CD4-positive, alpha-beta T cell treated with Interleukin-4 for 1 hour (primary cell): ENCODE results near the gene PIK3R3.

Experiments
- DNase-seq, 2 donors: peaks; one replicate each; pipeline ENCODE4 v3.0.0-alpha.2; 2020 to 2022

The PIK3R3 gene

DNA sequence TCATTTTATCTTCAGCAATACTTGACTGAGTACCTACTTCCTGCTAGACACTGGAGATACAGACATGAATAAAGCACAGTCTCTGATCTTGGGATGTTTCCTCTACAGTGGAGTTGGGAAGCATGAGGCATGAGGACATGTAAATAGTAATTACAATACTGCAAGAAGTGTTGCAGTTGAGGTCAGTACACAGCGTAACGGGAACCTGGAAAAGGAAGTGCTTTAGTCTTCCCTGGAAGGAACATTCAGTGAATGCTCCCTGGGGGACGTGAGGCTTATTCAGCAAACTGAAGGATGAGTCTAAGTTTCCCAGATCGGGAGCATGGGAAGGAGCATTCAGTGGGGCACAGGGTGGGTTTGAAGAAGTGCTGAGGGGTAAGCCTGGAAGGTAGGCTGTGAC is 112.4 kb downstream of the PIK3R3 start:
- DNase-seq = no peak

DNA sequence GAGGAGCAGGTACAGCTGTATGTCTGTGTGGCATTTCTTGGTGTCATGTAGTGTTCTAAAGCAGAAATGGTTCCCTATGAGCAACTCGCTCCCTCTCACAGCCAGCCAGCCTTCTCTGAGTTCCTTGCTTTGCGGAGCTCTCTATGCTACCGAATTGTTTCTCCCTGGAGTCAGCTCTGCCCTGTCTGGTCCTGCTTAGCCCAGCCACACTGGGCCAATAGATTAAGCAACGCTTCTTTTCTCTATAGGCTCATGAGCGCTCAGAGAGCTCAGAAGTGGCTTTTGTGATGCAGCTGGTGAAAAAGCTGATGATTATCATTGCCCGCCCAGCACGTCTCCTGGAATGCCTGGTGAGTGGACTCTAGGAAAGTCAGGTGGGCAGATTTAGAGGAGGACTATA is 113.1 kb downstream of the PIK3R3 start:
- no peak for DNase-seq

DNA sequence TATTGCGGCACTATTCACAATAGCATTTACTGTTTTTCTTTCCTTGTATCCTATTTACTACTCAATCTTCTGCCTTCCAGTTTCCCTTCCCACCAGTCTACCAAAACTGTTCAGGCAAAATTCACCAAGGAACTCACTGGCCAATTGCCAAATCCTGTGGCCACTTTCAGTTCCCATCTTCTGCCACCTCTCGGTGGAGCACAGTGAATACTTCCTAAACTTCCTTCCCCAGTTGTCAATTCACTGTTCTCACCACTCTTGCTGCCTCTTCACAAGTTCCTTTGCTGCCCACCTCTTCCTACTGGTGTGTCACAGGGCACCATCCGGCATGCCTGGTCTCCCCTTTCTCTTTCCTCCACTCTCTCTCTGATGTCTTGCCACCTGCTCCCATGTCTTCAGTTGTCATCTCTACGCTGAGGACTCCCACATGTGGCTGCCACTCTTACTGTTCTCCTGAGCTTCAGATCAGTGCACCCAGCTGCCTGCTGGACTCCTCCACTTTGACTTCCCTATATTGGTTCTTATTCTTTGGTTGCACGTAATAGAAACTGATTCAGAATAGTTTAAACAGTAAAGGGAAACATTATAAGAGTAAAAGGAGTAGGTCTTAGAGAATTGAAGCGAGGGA is 114.4 kb downstream of the PIK3R3 start:
- DNase-seq = no peak

DNA sequence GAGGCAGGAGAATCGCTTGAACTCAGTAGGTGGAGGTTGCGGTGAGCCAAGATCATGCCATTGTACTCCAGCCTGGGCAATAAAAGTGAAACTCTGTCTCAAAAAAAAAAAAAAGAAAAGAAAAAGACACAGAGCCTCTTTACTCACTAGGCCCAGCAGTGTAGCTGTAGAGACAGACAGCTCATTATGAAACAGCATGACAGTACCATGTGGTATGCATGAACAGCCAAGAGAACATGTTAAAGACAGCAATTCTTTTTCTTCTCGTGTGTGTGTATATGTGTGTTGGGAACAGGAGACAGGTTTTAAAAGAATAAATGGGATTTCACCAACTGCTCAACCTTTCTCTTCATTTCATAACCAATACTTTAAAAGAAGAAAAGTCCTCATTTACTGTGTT is 118.8 kb downstream of the PIK3R3 start:
- no peak for DNase-seq

DNA sequence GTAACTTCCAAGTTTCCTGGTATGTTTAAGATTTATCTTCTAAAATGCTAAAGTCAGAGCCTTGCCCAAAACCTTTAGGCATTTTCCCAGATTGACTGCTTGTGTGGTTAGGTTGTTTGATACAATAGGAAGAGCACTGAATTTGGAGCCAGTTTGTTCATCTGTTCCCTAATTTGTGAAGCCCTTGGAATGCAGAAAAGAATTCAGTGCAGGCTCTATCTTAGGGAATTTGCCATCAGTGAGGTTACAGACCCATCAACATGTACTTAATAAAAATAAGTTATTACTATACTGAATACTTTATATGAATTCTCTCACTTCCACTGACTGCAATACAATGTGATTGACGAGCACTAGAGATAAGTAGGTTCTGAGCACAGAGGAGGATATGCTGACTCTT is 120.2 kb downstream of the PIK3R3 start:
- DNase-seq = no peak

DNA sequence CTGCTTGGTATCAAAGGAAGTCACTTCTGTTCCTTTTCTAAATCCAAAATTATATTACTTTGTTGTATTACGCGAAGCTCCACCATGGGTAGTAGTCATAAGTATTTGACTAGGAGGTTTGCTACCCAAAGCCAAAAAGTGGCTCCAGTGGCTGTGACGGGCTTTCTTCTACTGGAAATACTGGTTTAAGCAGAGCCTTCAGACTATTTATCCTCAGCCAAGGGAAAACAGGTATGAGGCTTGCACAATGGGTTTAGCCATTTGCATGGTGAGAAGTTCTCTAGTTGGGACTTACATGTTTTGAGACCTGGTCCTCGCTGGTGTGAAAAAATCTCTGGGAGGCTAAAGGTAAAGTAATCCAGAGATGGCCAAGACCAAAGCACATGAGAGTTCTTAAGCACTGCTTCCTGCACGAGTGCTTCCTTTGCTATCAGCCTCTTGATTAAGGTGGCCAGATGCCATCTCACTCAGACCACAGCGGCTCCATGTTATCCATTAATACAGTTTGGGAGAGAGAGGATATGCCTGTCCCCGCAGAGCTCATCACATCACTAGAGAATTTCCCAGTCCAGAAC is 121.2 kb downstream of the PIK3R3 start:
- no peak for DNase-seq

DNA sequence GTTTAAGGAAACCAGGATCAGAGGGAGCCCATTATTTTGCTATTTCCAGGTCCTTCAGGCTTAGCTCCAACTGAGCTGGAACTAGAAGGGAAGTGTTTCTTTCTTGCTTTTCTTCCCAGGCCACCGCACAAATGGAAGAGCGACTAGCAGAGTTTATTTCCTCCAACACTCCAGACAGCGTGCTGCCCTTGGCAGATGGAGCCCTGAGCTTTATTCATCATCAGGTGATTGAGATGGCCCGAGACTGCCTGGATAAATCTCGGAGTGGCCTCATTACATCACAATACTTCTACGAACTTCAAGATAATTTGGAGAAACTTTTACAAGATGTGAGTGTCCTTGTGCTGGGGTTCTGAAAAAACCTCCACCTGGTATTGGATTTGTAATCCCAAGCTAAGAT is 121.8 kb downstream of the PIK3R3 start:
- DNase-seq = no peak

DNA sequence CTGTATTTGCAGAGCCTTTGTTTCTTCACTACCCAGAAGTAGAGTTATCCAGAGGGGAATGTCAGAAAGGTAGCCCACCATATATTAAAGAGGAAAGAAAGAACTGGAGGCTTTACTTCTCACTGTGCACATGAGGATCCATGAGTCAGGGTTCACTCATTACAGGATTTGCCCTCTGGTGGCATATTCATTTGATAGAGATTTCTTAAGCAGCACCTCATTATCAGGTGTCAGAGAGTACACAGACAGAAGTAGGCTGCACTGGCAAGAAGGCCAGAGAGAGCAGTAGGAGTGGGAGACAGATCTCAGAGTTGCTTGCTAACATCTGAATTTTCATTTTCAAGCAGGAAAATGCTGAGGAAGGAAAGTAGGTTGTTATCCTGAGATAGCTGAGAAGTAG is 123.8 kb downstream of the PIK3R3 start:
- no peak for DNase-seq

DNA sequence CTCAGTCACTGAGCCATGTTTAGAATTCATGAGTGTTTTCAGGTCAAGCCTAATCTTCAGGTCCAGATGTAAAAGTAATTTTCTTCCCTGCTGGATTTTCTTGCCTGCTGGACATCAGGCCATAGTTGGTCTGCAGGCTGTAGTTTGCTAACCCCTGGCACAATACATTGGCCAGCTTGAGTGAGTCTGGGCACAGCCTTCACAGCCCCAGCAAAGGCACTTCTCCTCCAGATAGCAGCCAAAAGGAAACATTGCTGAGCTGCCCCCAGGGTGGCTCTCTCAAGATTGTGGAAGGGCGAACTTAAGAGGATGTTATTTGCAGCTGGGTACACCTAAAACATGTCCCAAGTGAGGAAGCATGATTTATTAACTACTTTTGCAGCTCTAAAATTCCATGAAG is 126.8 kb downstream of the PIK3R3 start:
- no peak for DNase-seq

DNA sequence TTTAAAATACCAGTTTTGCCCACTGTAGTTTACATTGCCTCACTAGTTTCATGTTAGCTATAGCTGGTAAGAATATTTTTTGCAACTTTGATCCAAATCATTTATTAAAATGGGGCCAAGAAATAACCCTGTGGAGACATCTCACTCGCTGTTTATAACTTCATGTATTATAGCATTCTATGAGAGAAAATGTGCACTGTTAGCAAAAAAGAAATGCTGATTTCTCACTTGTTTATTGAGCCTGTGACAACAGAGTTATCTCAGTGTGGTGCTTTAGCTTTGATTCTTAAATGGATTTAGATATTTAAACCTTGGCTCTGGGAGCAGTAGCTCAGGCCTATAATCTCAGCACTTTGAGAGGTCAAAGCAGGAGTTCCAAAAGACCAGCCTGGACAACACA is 127.9 kb downstream of the PIK3R3 start:
- DNase-seq = no peak

DNA sequence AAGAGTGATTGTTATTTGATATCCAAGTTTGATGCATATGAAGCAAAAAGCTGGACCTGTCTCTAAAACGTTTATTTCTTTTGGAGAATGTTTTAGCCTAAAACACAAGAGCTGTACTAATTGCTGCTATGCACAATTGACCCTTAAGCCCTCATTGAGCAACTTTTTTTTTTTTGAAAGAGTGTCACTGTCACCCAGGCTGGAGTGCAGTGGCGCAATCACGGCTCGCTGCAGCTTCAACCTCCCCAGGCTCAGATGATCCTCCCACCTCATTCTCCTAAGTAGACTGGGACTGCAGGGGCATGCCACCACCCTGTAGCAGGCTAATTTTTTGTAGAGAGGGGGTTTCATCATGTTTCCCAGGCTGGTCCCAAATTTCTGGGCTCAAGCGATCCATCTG is 129.1 kb downstream of the PIK3R3 start:
- DNase-seq = no peak

DNA sequence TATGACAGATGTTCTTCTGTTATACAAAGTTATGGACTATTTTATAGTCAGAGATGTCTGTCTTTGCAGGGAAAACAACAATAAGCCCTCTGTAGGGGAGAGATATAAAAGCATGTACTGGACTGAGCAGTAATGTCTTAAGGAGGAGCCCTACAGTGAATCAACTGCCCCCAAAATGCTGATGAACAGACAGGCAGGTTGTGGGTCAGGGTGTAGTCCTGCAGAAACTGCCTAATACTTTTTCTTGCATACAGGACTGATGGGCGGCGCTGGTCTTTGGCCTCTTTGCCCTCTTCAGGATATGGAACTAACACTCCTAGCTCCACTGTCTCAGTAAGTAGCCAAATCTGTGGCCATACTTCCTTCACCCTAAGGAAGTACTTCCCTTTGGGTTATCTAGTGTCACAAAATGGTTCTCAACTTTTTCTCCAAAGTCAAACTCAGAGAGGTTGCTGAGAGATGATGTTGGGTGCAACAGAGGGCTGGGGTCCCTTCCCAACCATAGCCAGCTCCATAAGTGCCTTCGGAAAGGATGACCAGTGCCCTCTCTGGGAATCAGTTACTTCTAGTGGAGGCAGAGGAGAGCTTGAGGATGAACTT is 129.8 kb downstream of the PIK3R3 start:
- no peak for DNase-seq

DNA sequence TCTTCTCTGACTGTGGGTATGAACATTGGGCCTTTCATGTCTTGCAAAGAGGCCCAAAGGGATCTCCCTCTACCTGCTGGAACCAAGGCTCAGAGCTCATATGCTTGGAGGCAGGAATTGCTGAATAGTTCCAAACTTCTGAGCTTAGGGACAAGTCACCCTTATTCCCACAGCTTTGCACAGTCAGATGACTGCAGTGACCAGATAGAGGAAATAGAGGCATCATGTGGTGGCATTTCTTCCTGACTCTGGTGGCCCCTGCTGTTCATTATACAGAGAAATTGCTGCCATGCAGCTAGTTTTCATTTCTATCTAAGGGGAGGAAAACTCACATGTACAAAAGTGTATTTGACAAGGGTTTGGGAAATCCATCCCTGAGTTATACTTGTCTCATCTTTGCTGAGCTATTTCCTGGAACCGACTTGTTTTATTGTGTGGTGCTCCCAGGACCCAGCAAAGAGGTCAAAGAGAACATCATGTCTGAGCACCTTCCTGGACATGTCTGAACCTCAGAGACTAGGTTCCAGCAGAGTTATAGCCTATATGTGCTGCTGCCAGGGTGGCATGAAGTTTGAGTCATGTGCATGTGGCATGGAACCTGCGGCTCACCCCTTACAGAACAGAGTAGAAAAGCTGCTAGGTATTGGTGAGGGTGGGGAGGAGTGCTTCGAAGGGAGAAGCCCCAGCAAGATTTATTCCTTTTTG is 131.2 kb downstream of the PIK3R3 start:
- DNase-seq = no peak

DNA sequence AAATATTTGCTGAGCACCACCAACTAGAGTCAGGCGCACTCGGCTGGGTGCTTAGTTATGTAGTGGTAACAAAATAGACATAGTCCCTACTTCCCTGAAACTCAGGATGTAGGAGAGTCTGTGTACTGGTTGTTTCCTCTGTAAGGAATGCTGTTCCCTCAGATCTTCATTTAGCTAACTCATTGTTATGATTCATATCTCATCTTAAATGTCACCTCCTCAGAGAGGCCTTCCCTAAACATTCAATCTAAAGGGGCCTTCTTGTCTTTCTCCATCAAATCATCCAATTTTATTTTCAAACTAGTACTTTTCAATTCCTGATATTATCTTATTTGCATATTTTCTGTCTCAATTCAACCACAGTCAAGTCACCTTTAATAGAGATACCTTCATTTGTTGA is 132.9 kb downstream of the PIK3R3 start:
- DNase-seq = no peak

DNA sequence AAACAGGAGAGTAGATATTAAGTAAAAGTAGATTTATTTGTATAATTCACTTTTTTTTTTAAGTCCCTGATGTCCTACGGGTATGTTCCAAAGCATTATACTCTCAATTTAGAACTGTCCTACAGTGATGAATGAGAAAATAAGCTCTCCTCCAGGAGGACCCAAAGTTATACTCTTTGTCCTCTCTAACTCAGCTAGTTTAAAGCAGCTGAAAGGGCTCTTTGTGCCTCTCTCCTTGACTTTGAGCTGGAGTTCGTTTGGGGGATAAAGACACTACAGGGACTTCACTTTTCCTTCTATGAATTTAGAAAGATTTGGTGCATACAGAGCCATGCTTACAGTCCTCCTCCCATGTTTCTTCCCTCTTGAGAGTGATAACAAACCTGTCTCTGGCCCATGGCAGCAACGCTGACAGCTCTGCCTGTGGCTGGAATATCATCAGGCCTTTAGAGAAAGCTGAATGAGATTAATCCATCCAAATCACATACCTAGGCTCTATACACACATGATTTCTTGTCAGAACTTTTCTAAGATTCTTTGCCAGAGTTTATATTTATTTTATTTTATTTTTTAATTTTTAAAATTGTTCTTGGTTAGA is 134.3 kb downstream of the PIK3R3 start:
- no peak for DNase-seq

DNA sequence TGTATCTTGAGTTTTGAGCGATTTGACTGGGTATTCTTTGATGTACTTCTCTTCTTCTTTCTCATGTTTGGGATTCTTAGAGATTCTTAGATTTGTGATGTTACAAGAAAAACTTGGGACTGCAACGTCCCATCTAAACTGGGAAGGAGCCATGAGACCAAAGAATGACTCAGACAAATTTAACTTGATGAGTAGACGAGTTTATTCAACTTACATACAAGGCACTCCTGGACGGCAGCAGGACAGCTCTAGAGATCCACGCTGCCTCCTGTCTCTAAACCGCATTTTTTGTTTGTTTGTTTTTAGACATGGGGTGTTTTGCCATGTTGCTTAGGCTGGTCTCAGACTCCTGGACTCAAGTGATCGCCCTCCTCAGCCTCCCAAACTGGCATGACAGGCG is 137.1 kb downstream of the PIK3R3 start:
- DNase-seq = no peak

DNA sequence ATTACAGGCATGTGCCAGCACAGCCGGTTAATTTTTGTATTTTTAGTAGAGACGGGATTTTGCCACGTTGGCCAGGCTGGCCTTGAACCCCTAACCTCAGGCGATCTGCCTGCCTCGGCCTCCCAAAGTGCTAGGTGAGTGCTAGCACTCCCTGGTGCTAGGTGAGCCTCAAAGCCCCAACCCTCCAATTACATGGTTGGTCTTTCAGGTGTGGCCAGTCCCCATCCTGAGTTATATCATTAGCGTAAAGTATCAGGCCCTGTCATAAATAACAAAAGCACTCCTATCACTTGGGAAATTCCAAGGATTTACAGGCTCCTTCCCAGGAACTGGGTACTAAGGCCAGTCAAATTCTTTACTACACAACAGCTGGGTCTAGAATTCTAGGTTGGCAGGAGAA is 138.0 kb downstream of the PIK3R3 start:
- no peak for DNase-seq
